ENCODE results near the gene AOAH.
"Not testable (repeated sequence)": the region's sequence is repeated elsewhere in the genome, so short reads cannot be mapped to it uniquely, and the experiment has no call there.

The AOAH gene

GRCh38 chr7:36487756-36488336 is 236.4 kb downstream of the AOAH start:
- Mint-ChIP-seq H3K27me3 (no peaks in the 10 kb centered on the region), H3K4me3 (no peak overlapping the region), H3K4me1 (ENCODE audit: low read depth) (peaks cover 3% of the 10 kb centered on the region), H3K36me3 (no peaks in the 10 kb centered on the region), H3K9me3 (ENCODE audit: low read depth) (no peaks in the 10 kb centered on the region), H3K27ac (peak overlapping the region; percentile 51)

- Mint-ChIP-seq H3K27ac (no peak overlapping the region), H3K9me3 (ENCODE audit: low read depth) (no peaks in the 10 kb centered on the region), H3K4me1 (ENCODE audit: low read depth) (peaks cover 9% of the 10 kb centered on the region), H3K4me3 (no peak overlapping the region), H3K36me3 (peaks cover 5% of the 10 kb centered on the region), H3K27me3 (no peaks in the 10 kb centered on the region)
Measured at GRCh38 chr7:36486336-36486735, 238.0 kb downstream of the AOAH start.

GRCh38 chr7:36484265-36484664 is 240.0 kb downstream of the AOAH start:
- Mint-ChIP-seq H3K27me3 (no peaks in the 10 kb centered on the region), H3K36me3 (peaks cover 5% of the 10 kb centered on the region), H3K27ac (no peak overlapping the region), H3K4me3 (no peak overlapping the region), H3K9me3 (ENCODE audit: low read depth) (peaks cover 10% of the 10 kb centered on the region), H3K4me1 (ENCODE audit: low read depth) (peaks cover 20% of the 10 kb centered on the region)

- peaks cover 10% of the 10 kb centered on the region for H3K9me3 Mint-ChIP-seq (ENCODE audit: low read depth)
Measured at GRCh38 chr7:36483853-36484252, 240.4 kb downstream of the AOAH start.

GRCh38 chr7:36478745-36479144 is 245.5 kb downstream of the AOAH start:
- peaks cover 13% of the 10 kb centered on the region for H3K9me3 Mint-ChIP-seq (ENCODE audit: low read depth)
- H3K4me3 Mint-ChIP-seq: no peak overlapping the region
- H3K27me3 Mint-ChIP-seq: no peaks in the 10 kb centered on the region
- peaks cover 9% of the 10 kb centered on the region for H3K36me3 Mint-ChIP-seq
- peaks cover 28% of the 10 kb centered on the region for H3K4me1 Mint-ChIP-seq (ENCODE audit: low read depth)
- H3K27ac Mint-ChIP-seq: no peak overlapping the region

More at GRCh38 chr7:36483853-36484252, 240.4 kb downstream of the AOAH start:
- not testable (repeated sequence) for H3K36me3 Mint-ChIP-seq, H3K27ac Mint-ChIP-seq, H3K27me3 Mint-ChIP-seq, H3K4me3 Mint-ChIP-seq
- peaks cover 20% of the 10 kb centered on the region for H3K4me1 Mint-ChIP-seq (ENCODE audit: low read depth)

GRCh38 chr7:36475381-36475780 is 248.9 kb downstream of the AOAH start:
- Mint-ChIP-seq H3K27ac (no peak overlapping the region), H3K4me1 (ENCODE audit: low read depth) (peaks cover 17% of the 10 kb centered on the region), H3K27me3 (no peaks in the 10 kb centered on the region), H3K36me3 (peaks cover 4% of the 10 kb centered on the region), H3K9me3 (ENCODE audit: low read depth) (peaks cover 8% of the 10 kb centered on the region), H3K4me3 (no peak overlapping the region)

- Mint-ChIP-seq H3K4me1 (ENCODE audit: low read depth) (peaks cover 13% of the 10 kb centered on the region), H3K27me3 (no peaks in the 10 kb centered on the region), H3K36me3 (peaks cover 6% of the 10 kb centered on the region), H3K27ac (no peak overlapping the region), H3K4me3 (no peak overlapping the region), H3K9me3 (ENCODE audit: low read depth) (peaks cover 10% of the 10 kb centered on the region)
Measured at GRCh38 chr7:36475011-36475342, 249.3 kb downstream of the AOAH start.

GRCh38 chr7:36474283-36475010 is 249.8 kb downstream of the AOAH start:
- no peak overlapping the region for H3K27ac Mint-ChIP-seq
- no peak overlapping the region for H3K4me3 Mint-ChIP-seq

GRCh38 chr7:36473454-36474282 is 250.6 kb downstream of the AOAH start:
- peaks cover 11% of the 10 kb centered on the region for H3K4me1 Mint-ChIP-seq (ENCODE audit: low read depth)
- H3K27ac Mint-ChIP-seq: no peak overlapping the region
- H3K36me3 Mint-ChIP-seq: peaks cover 3% of the 10 kb centered on the region

More at GRCh38 chr7:36474283-36475010, 249.8 kb downstream of the AOAH start:
- peaks cover 7% of the 10 kb centered on the region for H3K36me3 Mint-ChIP-seq
- peaks cover 7% of the 10 kb centered on the region for H3K9me3 Mint-ChIP-seq (ENCODE audit: low read depth)
- H3K4me1 Mint-ChIP-seq (ENCODE audit: low read depth): peaks cover 11% of the 10 kb centered on the region
- H3K27me3 Mint-ChIP-seq: no peaks in the 10 kb centered on the region

GRCh38 chr7:36472141-36472729 is 252.1 kb downstream of the AOAH start:
- Mint-ChIP-seq H3K9me3 (ENCODE audit: low read depth) (peaks cover 6% of the 10 kb centered on the region), H3K4me1 (ENCODE audit: low read depth) (peaks cover 11% of the 10 kb centered on the region), H3K27ac (no peak overlapping the region), H3K4me3 (no peak overlapping the region), H3K27me3 (no peaks in the 10 kb centered on the region), H3K36me3 (peaks cover 3% of the 10 kb centered on the region)

More at GRCh38 chr7:36473454-36474282, 250.6 kb downstream of the AOAH start:
- no peak overlapping the region for H3K4me3 Mint-ChIP-seq
- H3K9me3 Mint-ChIP-seq (ENCODE audit: low read depth): peaks cover 6% of the 10 kb centered on the region
- no peaks in the 10 kb centered on the region for H3K27me3 Mint-ChIP-seq

GRCh38 chr7:36469236-36469635 is 255.1 kb downstream of the AOAH start:
- Mint-ChIP-seq H3K9me3 (ENCODE audit: low read depth) (peaks cover 3% of the 10 kb centered on the region), H3K36me3 (peaks cover 3% of the 10 kb centered on the region), H3K4me1 (ENCODE audit: low read depth) (peaks cover 4% of the 10 kb centered on the region), H3K27ac (no peak overlapping the region), H3K27me3 (peaks cover 3% of the 10 kb centered on the region), H3K4me3 (no peak overlapping the region)

- Mint-ChIP-seq H3K36me3 (peaks cover 3% of the 10 kb centered on the region), H3K9me3 (ENCODE audit: low read depth) (peaks cover 3% of the 10 kb centered on the region), H3K27me3 (peaks cover 3% of the 10 kb centered on the region), H3K4me3 (no peak overlapping the region), H3K4me1 (ENCODE audit: low read depth) (no peaks in the 10 kb centered on the region), H3K27ac (no peak overlapping the region)
Measured at GRCh38 chr7:36468370-36469101, 255.8 kb downstream of the AOAH start.

- H3K9me3 Mint-ChIP-seq (ENCODE audit: low read depth); H3K36me3 Mint-ChIP-seq; H3K27ac Mint-ChIP-seq; H3K27me3 Mint-ChIP-seq; H3K4me3 Mint-ChIP-seq; H3K4me1 Mint-ChIP-seq (ENCODE audit: low read depth): not testable (repeated sequence)
Measured at GRCh38 chr7:36466001-36466400, 258.3 kb downstream of the AOAH start.

GRCh38 chr7:36464271-36464670 is 260.0 kb downstream of the AOAH start:
- H3K4me1 Mint-ChIP-seq (ENCODE audit: low read depth): no peaks in the 10 kb centered on the region
- no peaks in the 10 kb centered on the region for H3K9me3 Mint-ChIP-seq (ENCODE audit: low read depth)
- H3K27ac Mint-ChIP-seq: no peak overlapping the region
- H3K4me3 Mint-ChIP-seq: no peak overlapping the region
- H3K36me3 Mint-ChIP-seq: no peaks in the 10 kb centered on the region
- peaks cover 3% of the 10 kb centered on the region for H3K27me3 Mint-ChIP-seq
